Measurements from ENCODE around the gene GAK. TPM values are rescaled to one million over a fixed set of nuclear protein-coding genes. Genes with fewer than 3 reads are reported as not detected.
A peak's percentile ranks its signal among the peaks of the same experiment; 100 is the strongest.
"Not testable (repeated sequence)": the region's sequence is repeated elsewhere in the genome, so short reads cannot be mapped to it uniquely, and the experiment has no call there.

The GAK gene
- total RNA-seq, result 10 to 100 TPM; 20.9 to 46.7 (median 29.9) TPM
- polyA plus RNA-seq, result 10 to 100 TPM; 25.7 to 55.8 (median 38.7) TPM
- long read RNA-seq, donor 1, partial matches to known transcripts, result 3 of 12 reads
- long read RNA-seq, donor 1, other reads (novel, unspliced or antisense), result 6 of 12 reads
- long read RNA-seq, donor 2, full-length matches to known transcripts, result 10 of 81 reads
- long read RNA-seq, donor 2, partial matches to known transcripts, result 40 of 81 reads
- long read RNA-seq, donor 2, other reads (novel, unspliced or antisense), result 31 of 81 reads

GRCh38 chr4:931960-932712 lies at the start of gene GAK, which contains the start of gene TMEM175:
TSS of gene GAK (minus strand) at chr4:932316. CDS start at chr4:932187, 129 bp downstream.
TSS of gene TMEM175 (plus strand) at chr4:932460. CDS start at chr4:947740, 15,280 bp downstream.
- no peak for TF ChIP-seq CTCF (IDR thresholded peaks at IDR 0.05)
- Histone ChIP-seq H3K36me3 (ENCODE audit: insufficient read depth in 1 of 2, low read depth in 1 of 2) (no peaks in the 10 kb centered on the region), H3K4me1 (peaks cover 30% of the 10 kb centered on the region), H3K4me3 (peak within 1 kb of the TSS; percentile 99), H3K27me3 (ENCODE audit: insufficient read depth in 3 of 3, low read length in 2 of 3) (no peaks in the 10 kb centered on the region), H3K27ac (peak within 1 kb of the TSS; percentile 99), H3K9me3 (no peaks in the 10 kb centered on the region)
- 0 to 1% (median 0%) methylated on average over 77 to 99 of the region's 99 CpGs for WGBS, 3 donors
- intact Hi-C loops (cut with DNase I), result loop anchor here (5.0 kb wide), 2 partner anchors 40 to 190 kb away; partner anchors contain the start of gene DGKQ (in 1 of the 2)
- DNase-seq, result peak; percentile 96 to 98
- ATAC-seq, result peak; percentile 96 to 99 (median 97)

- no peaks in the 10 kb centered on the region for H3K4me1 ChIP-seq
- H3K9me3 ChIP-seq, result no peaks in the 10 kb centered on the region
- H3K4me3 ChIP-seq, result no peak overlapping the region
- intact Hi-C loops (cut with DNase I), result no loop called here
- ATAC-seq (no peak), DNase-seq (no peak)
- no peaks in the 10 kb centered on the region for H3K27me3 ChIP-seq (ENCODE audit: insufficient read depth in 3 of 3, low read length in 2 of 3)
- H3K36me3 ChIP-seq (ENCODE audit: insufficient read depth in 1 of 2, low read depth in 1 of 2), result no peaks in the 10 kb centered on the region
- WGBS, 3 donors, result 46 to 51% (median 51%) methylated on average over 20 of the region's 20 CpGs
- no peak overlapping the region for H3K27ac ChIP-seq
- no peak for TF ChIP-seq CTCF (IDR thresholded peaks at IDR 0.05)
Measured at GRCh38 chr4:978957-979701, 47.0 kb upstream of the GAK start.

- H3K4me1 ChIP-seq, result peaks cover 18% of the 10 kb centered on the region
- H3K9me3 ChIP-seq; H3K4me3 ChIP-seq; ATAC-seq; H3K36me3 ChIP-seq (ENCODE audit: insufficient read depth in 1 of 2, low read depth in 1 of 2); DNase-seq; H3K27ac ChIP-seq; H3K27me3 ChIP-seq (ENCODE audit: insufficient read depth in 3 of 3, low read length in 2 of 3); intact Hi-C loops (cut with DNase I): not testable (repeated sequence)
- 90 to 97% (median 93%) methylated on average over 10 to 22 of the region's 25 CpGs for WGBS, 3 donors
Measured at GRCh38 chr4:976016-976415, 43.9 kb upstream of the GAK start.

GRCh38 chr4:974668-975067 lies 42.6 kb upstream of the GAK start:
- Histone ChIP-seq H3K27ac (no peak overlapping the region), H3K27me3 (ENCODE audit: insufficient read depth in 3 of 3, low read length in 2 of 3) (peaks cover 0 to 2% (median 0%) of the 10 kb centered on the region in 3 donors), H3K4me1 (peaks cover 18% of the 10 kb centered on the region), H3K36me3 (ENCODE audit: insufficient read depth in 1 of 2, low read depth in 1 of 2) (no peaks in the 10 kb centered on the region), H3K9me3 (no peaks in the 10 kb centered on the region), H3K4me3 (no peak overlapping the region)
- DNase-seq (no peak), ATAC-seq (no peak)
- 86 to 89% (median 87%) methylated on average over 7 to 9 of the region's 9 CpGs for WGBS, 3 donors
- intact Hi-C loops (cut with DNase I), result loop anchor here in 1 of 2 donors (5.0 kb wide), 1 partner anchor 42 kb away; the partner anchor contains the start of genes GAK and TMEM175
- TF ChIP-seq CTCF (IDR thresholded peaks at IDR 0.05), result no peak
